Posterior cingulate gyrus (tissue), 11 donors: ENCODE results near the gene NPIPB2.

ENCODE experiments used
- DNase-seq, 10 donors: peaks; one replicate each; pipeline versions ENCODE4 v3.0.0 to v3.0.0-alpha.2; 2020 to 2021; ENCODE audit warnings: mixed read lengths in 3 of 10
- intact Hi-C: fragments of 100-400 bp; cut with DNase I; formaldehyde crosslinking; loops from one replicate; pipeline ENCODE4 v1.15.1; 2023

The NPIPB2 gene

GRCh38 chr16:11909653-11910545 lies 31.9 kb downstream of the NPIPB2 start:
- intact Hi-C loops, result loop anchor here (10.0 kb wide), 1 partner anchor 65 kb away; the partner anchor contains the start of gene SNX29
- DNase-seq, result no peak

GRCh38 chr16:11907160-11907970 lies 34.5 kb downstream of the NPIPB2 start:
- intact Hi-C loops, result no loop called here
- no peak for DNase-seq

GRCh38 chr16:11903906-11904305 lies 37.9 kb downstream of the NPIPB2 start:
- intact Hi-C loops, result no loop called here

GRCh38 chr16:11901091-11901490 lies 40.8 kb downstream of the NPIPB2 start:
- intact Hi-C loops, result no loop called here
- DNase-seq, result no peak

More at GRCh38 chr16:11903906-11904305, 37.9 kb downstream of the NPIPB2 start:
- no peak for DNase-seq

GRCh38 chr16:11896486-11897176 lies 45.2 kb downstream of the NPIPB2 start:
- no peak for DNase-seq
- intact Hi-C loops, result no loop called here

GRCh38 chr16:11893571-11893970 lies 48.3 kb downstream of the NPIPB2 start:
- no peak for DNase-seq
- intact Hi-C loops, result no loop called here

GRCh38 chr16:11892761-11893160 lies 49.1 kb downstream of the NPIPB2 start:
- no peak for DNase-seq
- intact Hi-C loops, result no loop called here

GRCh38 chr16:11890231-11890965 lies 51.4 kb downstream of the NPIPB2 start:
- intact Hi-C loops, result no loop called here
- DNase-seq, result no peak

GRCh38 chr16:11886881-11887280 lies 55.0 kb downstream of the NPIPB2 start:
- intact Hi-C loops, result no loop called here
- DNase-seq, result no peak

- intact Hi-C loops, result no loop called here
- no peak for DNase-seq
Observed at GRCh38 chr16:11884035-11884434, 57.8 kb downstream of the NPIPB2 start.

- intact Hi-C loops, result no loop called here
- DNase-seq, result no peak
Observed at GRCh38 chr16:11880007-11880406, 61.8 kb downstream of the NPIPB2 start.

- intact Hi-C loops, result no loop called here
Observed at GRCh38 chr16:11877374-11877773, 64.5 kb downstream of the NPIPB2 start.

More at GRCh38 chr16:11877374-11877773, 64.5 kb downstream of the NPIPB2 start:
- no peak for DNase-seq
